Mesenchymal stem cell (in vitro differentiated cells and primary cell): ENCODE results near the gene ZBTB38.

Experiments
- DNase-seq: peaks from one replicate; pipeline ENCODE4 v3.0.0-alpha.2; 2013
- H2AFZ ChIP-seq: one replicate; pipeline ENCODE4 v1.6.1; 2013; ENCODE audit warnings: low read depth, mild to moderate bottlenecking, control low read depth, inconsistent platforms, low read length, moderate library complexity
- H2AK5ac ChIP-seq: 2 replicates; pipeline ENCODE4 v1.6.1; 2013; ENCODE audit warnings: low read length, moderate library complexity, mild to moderate bottlenecking, inconsistent platforms; ENCODE audit not compliant: severe bottlenecking
- H2BK120ac ChIP-seq: one replicate; pipeline ENCODE4 v1.6.1; 2013; ENCODE audit warnings: low read depth, mild to moderate bottlenecking, inconsistent platforms, low read length, moderate library complexity
- H2BK12ac ChIP-seq, 2 experiments: one replicate each; pipeline ENCODE4 v1.6.1; 2013; ENCODE audit warnings: inconsistent platforms in 2 of 2, low read length in 2 of 2, mild to moderate bottlenecking in 2 of 2, moderate library complexity in 2 of 2, control low read depth in 1 of 2
- H2BK15ac ChIP-seq: one replicate; pipeline ENCODE4 v1.6.1; 2013; ENCODE audit warnings: mild to moderate bottlenecking, low read depth, inconsistent platforms; ENCODE audit not compliant: poor library complexity, severe bottlenecking
- H2BK5ac ChIP-seq: 2 replicates; pipeline ENCODE4 v1.6.1; 2013; ENCODE audit warnings: low read depth, mild to moderate bottlenecking, low read length, control low read depth, inconsistent platforms; ENCODE audit not compliant: poor library complexity, severe bottlenecking
- H3K14ac ChIP-seq, 2 experiments: one replicate each; pipeline ENCODE4 v1.6.1; 2013; ENCODE audit warnings: inconsistent platforms in 2 of 2, low read length in 2 of 2, control low read depth in 1 of 2, mild to moderate bottlenecking in 1 of 2, moderate library complexity in 1 of 2
- H3K18ac ChIP-seq, 2 experiments: one replicate each; pipeline ENCODE4 v1.6.1; 2013; ENCODE audit warnings: inconsistent platforms in 2 of 2, low read length in 2 of 2, control low read depth in 1 of 2, low read depth in 1 of 2, mild to moderate bottlenecking in 1 of 2
- H3K23ac ChIP-seq, 2 experiments: one replicate each; pipeline ENCODE4 v1.6.1; 2013; ENCODE audit warnings: inconsistent platforms in 2 of 2, low read length in 2 of 2, mild to moderate bottlenecking in 2 of 2, moderate library complexity in 2 of 2, control low read depth in 1 of 2
- H3K27ac ChIP-seq: 2 replicates; pipeline ENCODE4 v1.5.1; 2013; ENCODE audit warnings: mild to moderate bottlenecking, moderate library complexity, low read length, control low read depth, inconsistent platforms; ENCODE audit not compliant: poor library complexity, severe bottlenecking
- H3K27me3 ChIP-seq, 2 experiments: 2 replicates each; pipeline versions ENCODE4 v1.6.1 to v1.7.0; 2013; ENCODE audit warnings: low read length in 2 of 2, mild to moderate bottlenecking in 2 of 2, moderate library complexity in 2 of 2, control low read depth in 1 of 2, inconsistent platforms in 1 of 2; ENCODE audit not compliant: control insufficient read depth in 1 of 2, insufficient read depth in 1 of 2
- H3K36me3 ChIP-seq, 2 experiments: 2 replicates each; pipeline versions ENCODE4 v1.6.1 to v1.7.0; 2013; ENCODE audit warnings: low read length in 2 of 2, control low read depth in 1 of 2, inconsistent platforms in 1 of 2, low read depth in 1 of 2, mild to moderate bottlenecking in 1 of 2; ENCODE audit not compliant: insufficient read depth in 2 of 2, control insufficient read depth in 1 of 2
- H3K4ac ChIP-seq, 2 experiments: one replicate each; pipeline ENCODE4 v1.6.1; 2013; ENCODE audit warnings: inconsistent platforms in 2 of 2, low read length in 2 of 2, mild to moderate bottlenecking in 2 of 2, moderate library complexity in 2 of 2, control low read depth in 1 of 2, low read depth in 1 of 2
- H3K4me1 ChIP-seq: 2 replicates; pipeline ENCODE4 v1.6.1; 2013; ENCODE audit warnings: low read depth, low read length, control low read depth; ENCODE audit not compliant: control insufficient read depth, insufficient read depth
- H3K4me2 ChIP-seq: 2 replicates; pipeline ENCODE4 v1.6.1; 2013; ENCODE audit warnings: low read length, mild to moderate bottlenecking, inconsistent platforms; ENCODE audit not compliant: poor library complexity, severe bottlenecking
- H3K4me3 ChIP-seq, 2 experiments: 2 replicates each; pipeline versions ENCODE4 v1.5.1 to v1.7.0; 2013; ENCODE audit warnings: low read length in 2 of 2, mild to moderate bottlenecking in 2 of 2, control low read depth in 1 of 2, low read depth in 1 of 2; ENCODE audit not compliant: insufficient read depth in 1 of 2
- H3K79me1 ChIP-seq: replicated peaks from 2 replicates; pipeline ENCODE4 v1.6.1; 2013; ENCODE audit warnings: mild to moderate bottlenecking, control low read depth, low read length, inconsistent platforms; ENCODE audit not compliant: poor library complexity, severe bottlenecking
- H3K9ac ChIP-seq: 2 replicates; pipeline ENCODE4 v1.7.0; 2013; ENCODE audit warnings: mild to moderate bottlenecking, low read length, moderate library complexity
- H3K9me3 ChIP-seq: 2 replicates; pipeline ENCODE4 v1.7.0; 2013; ENCODE audit warnings: mild to moderate bottlenecking, low read length; ENCODE audit not compliant: control insufficient read depth
- H4K8ac ChIP-seq: one replicate; pipeline ENCODE4 v1.6.1; 2013; ENCODE audit warnings: inconsistent platforms, mild to moderate bottlenecking, low read length, moderate library complexity
- H4K91ac ChIP-seq: one replicate; pipeline ENCODE4 v1.6.1; 2013; ENCODE audit warnings: mild to moderate bottlenecking, low read length, inconsistent platforms
- WGBS: methylation state at CpG from one replicate; pipeline ENCODE4 v1.1.7; 2013; ENCODE audit warnings: mixed read lengths; 5-methylcytosine and 5-hydroxymethylcytosine counted together

The ZBTB38 gene

DNA sequence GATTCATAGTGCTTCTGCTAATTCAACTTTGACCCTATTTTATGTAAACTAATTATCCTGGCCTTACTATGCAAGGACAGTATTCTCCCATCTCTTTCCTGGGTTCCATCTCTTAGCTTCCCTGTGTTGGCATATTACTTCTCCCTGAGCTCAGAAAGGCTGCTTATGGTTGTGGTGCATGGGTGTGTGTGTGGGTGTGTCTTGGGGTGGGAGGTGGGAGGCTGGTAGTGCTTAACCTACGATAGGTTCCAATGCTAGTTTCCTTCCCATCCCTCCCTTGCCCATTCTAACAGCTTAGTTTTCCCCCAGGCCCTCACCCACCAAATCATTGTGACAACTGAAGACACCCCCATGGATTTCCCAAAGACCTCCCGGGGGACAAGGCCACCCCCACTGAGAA, 22.8 kb upstream of the ZBTB38 start:
- H2BK15ac ChIP-seq, result no peak overlapping the region
- H3K14ac ChIP-seq, result no peak overlapping the region

GRCh38 chr3:141346007-141346406, 22.3 kb upstream of the ZBTB38 start:
- Histone ChIP-seq H3K14ac (no peak overlapping the region), H3K79me1 (no peaks in the 10 kb centered on the region), H3K9ac (no peak overlapping the region), H3K27me3 (no peaks in the 10 kb centered on the region), H2BK5ac (no peak overlapping the region), H4K8ac (no peak overlapping the region), H3K23ac (no peak overlapping the region), H2AFZ (no peak overlapping the region), H2AK5ac (no peak overlapping the region), H3K4me2 (no peak overlapping the region), H2BK120ac (no peak overlapping the region), H3K9me3 (no peaks in the 10 kb centered on the region), H3K4me3 (no peak overlapping the region), H4K91ac (no peak overlapping the region), H3K27ac (no peak overlapping the region), H3K4ac (no peak overlapping the region), H2BK15ac (no peak overlapping the region), H3K18ac (no peak overlapping the region), H3K36me3 (no peaks in the 10 kb centered on the region), H3K4me1 (no peaks in the 10 kb centered on the region), H2BK12ac (no peak overlapping the region)
- 30% methylated on average over 1 of the region's 4 CpGs for WGBS
- no peak for DNase-seq

More for the DNA sequence above, 22.8 kb upstream of the ZBTB38 start:
- Histone ChIP-seq H2AK5ac (no peak overlapping the region), H2BK5ac (no peak overlapping the region), H3K18ac (no peak overlapping the region), H2AFZ (no peak overlapping the region), H3K9ac (no peak overlapping the region), H3K9me3 (no peaks in the 10 kb centered on the region), H3K4ac (no peak overlapping the region), H2BK12ac (no peak overlapping the region), H2BK120ac (no peak overlapping the region), H3K36me3 (no peaks in the 10 kb centered on the region), H3K79me1 (no peaks in the 10 kb centered on the region), H3K27ac (no peak overlapping the region), H3K4me1 (no peaks in the 10 kb centered on the region), H4K8ac (no peak overlapping the region), H3K27me3 (no peaks in the 10 kb centered on the region), H3K4me3 (no peak overlapping the region), H3K23ac (no peak overlapping the region), H3K4me2 (no peak overlapping the region), H4K91ac (no peak overlapping the region)
- no peak for DNase-seq
- WGBS, result 92% methylated on average over 1 of the region's 2 CpGs

- H2AK5ac ChIP-seq, result no peak overlapping the region
- H3K27ac ChIP-seq, result no peak overlapping the region
- H4K8ac ChIP-seq, result no peak overlapping the region
- H2AFZ ChIP-seq, result no peak overlapping the region
- no peaks in the 10 kb centered on the region for H3K27me3 ChIP-seq
- no peak overlapping the region for H2BK15ac ChIP-seq
- H2BK5ac ChIP-seq, result no peak overlapping the region
- no peaks in the 10 kb centered on the region for H3K79me1 ChIP-seq
- no peak overlapping the region for H3K9ac ChIP-seq
- no peak overlapping the region for H3K4ac ChIP-seq
- no peak for DNase-seq
- H3K36me3 ChIP-seq, result no peaks in the 10 kb centered on the region
- no peak overlapping the region for H4K91ac ChIP-seq
- H3K9me3 ChIP-seq, result no peaks in the 10 kb centered on the region
- no peak overlapping the region for H3K4me3 ChIP-seq
- 89% methylated on average over 4 of the region's 5 CpGs for WGBS
- no peak overlapping the region for H2BK120ac ChIP-seq
- no peak overlapping the region for H3K23ac ChIP-seq
- no peak overlapping the region for H2BK12ac ChIP-seq
- H3K4me1 ChIP-seq, result no peaks in the 10 kb centered on the region
- no peak overlapping the region for H3K14ac ChIP-seq
- H3K4me2 ChIP-seq, result no peak overlapping the region
- no peak overlapping the region for H3K18ac ChIP-seq
Observed at GRCh38 chr3:141346418-141346817, 21.9 kb upstream of the ZBTB38 start.

DNA sequence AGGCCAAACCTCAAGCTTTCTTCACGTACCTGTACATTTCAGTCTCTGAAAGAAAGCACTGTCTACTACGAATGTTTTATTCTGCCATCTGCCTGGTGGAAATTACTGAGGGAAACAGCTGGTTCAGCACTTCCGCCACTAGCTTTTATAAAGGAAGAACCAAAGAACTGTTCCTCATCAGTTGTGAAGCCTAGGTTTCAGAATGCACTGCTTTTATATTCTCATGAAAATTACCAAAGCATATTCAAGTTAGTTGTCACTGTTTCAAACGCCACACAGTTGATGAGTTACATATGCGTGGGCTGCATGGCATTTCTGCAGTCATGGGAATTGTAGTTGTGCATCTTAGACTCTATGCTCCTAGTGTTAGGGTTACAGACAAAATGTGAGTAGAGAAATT, 21.5 kb upstream of the ZBTB38 start:
- Histone ChIP-seq H3K9me3 (no peaks in the 10 kb centered on the region), H2BK120ac (no peak overlapping the region), H3K27ac (no peak overlapping the region), H3K4ac (no peak overlapping the region), H3K18ac (no peak overlapping the region), H3K27me3 (no peaks in the 10 kb centered on the region), H3K4me3 (no peak overlapping the region), H3K23ac (no peak overlapping the region), H2BK15ac (no peak overlapping the region), H3K36me3 (no peaks in the 10 kb centered on the region), H3K14ac (no peak overlapping the region), H3K79me1 (no peaks in the 10 kb centered on the region), H4K8ac (no peak overlapping the region), H2BK12ac (no peak overlapping the region), H3K4me2 (no peak overlapping the region), H2AK5ac (no peak overlapping the region), H3K4me1 (no peaks in the 10 kb centered on the region), H2AFZ (no peak overlapping the region), H4K91ac (no peak overlapping the region), H2BK5ac (no peak overlapping the region), H3K9ac (no peak overlapping the region)
- 96% methylated on average over 5 of the region's 5 CpGs for WGBS
- no peak for DNase-seq
